ENCODE measurements around the gene ARRB1. TPM values are rescaled to one million over a fixed set of nuclear protein-coding genes. Genes with fewer than 3 reads are reported as not detected.
"Not testable (repeated sequence)": the region's sequence is repeated elsewhere in the genome, so short reads cannot be mapped to it uniquely, and the experiment has no call there.

The ARRB1 gene
- total RNA-seq, 1 donor from 2014 or later: 32.8 TPM

DNA sequence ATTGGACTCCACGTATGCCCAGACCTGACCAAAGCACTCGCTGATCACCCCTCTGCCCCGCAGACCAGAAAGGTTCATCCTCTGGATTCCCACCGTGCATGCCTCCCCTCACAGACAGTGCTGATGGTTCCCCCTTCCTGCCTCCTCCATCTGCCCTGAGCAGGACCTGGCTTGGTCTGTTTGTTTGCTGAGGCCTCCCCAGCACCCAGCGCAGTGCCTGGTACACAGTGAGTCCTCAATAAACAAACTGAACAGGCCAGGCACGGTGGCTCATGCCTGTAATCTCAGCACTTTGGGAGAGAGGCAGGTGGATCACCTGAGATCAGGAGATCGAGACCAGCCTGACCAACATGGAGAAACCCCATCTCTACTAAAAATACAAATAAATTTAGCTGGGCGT lies 24.2 kb upstream of the ARRB1 start:
- Mint-ChIP-seq H3K4me3 (no peak overlapping the region), H3K27ac (no peak overlapping the region), H3K9me3 (peaks cover under 1% of the 10 kb centered on the region), H3K36me3 (no peaks in the 10 kb centered on the region), H3K27me3 (peaks cover 4% of the 10 kb centered on the region), H3K4me1 (ENCODE audit: unreplicated experiment) (peaks cover 11% of the 10 kb centered on the region)
- no peak for DNase-seq (ENCODE audit: extremely low spot score, unreplicated experiment)
- TF ChIP-seq CTCF (conservative IDR thresholded peaks at IDR 0.05): no peak

GRCh38 chr11:75374646-75375045 lies 23.2 kb upstream of the ARRB1 start:
- TF ChIP-seq CTCF (conservative IDR thresholded peaks at IDR 0.05): no peak
- Mint-ChIP-seq H3K36me3 (no peaks in the 10 kb centered on the region), H3K4me1 (ENCODE audit: unreplicated experiment) (peaks cover 7% of the 10 kb centered on the region), H3K27me3 (peaks cover 4% of the 10 kb centered on the region), H3K27ac (no peak overlapping the region), H3K4me3 (no peak overlapping the region), H3K9me3 (no peaks in the 10 kb centered on the region)
- no peak for DNase-seq (ENCODE audit: extremely low spot score, unreplicated experiment)

DNA sequence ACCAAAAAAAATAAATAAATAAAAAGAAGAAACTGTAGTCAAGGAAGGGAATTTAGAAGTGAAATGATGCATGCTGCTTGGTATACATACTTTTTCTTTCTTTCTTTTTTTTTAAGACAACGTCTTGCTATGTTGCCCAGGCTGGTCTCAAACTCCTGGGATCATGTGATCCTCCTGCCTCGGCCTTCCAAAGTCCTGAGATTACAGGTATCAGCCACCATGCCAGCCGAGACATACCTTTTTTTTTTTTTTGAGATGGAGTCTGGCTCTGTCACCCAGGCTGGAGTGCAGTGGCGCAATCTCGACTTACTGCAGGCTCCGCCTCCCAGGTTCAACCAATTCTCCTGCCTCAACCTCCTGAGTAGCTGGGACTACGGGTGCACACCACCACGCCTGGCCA lies 21.7 kb upstream of the ARRB1 start:
- no peak for DNase-seq (ENCODE audit: extremely low spot score, unreplicated experiment)
- no peaks in the 10 kb centered on the region for H3K9me3 Mint-ChIP-seq
- no peak overlapping the region for H3K4me3 Mint-ChIP-seq
- peaks cover 4% of the 10 kb centered on the region for H3K27me3 Mint-ChIP-seq
- H3K4me1 Mint-ChIP-seq (ENCODE audit: unreplicated experiment): peaks cover 7% of the 10 kb centered on the region
- no peak for TF ChIP-seq CTCF (conservative IDR thresholded peaks at IDR 0.05)
- no peak overlapping the region for H3K27ac Mint-ChIP-seq
- no peaks in the 10 kb centered on the region for H3K36me3 Mint-ChIP-seq

- Mint-ChIP-seq H3K27me3 (peaks cover 4% of the 10 kb centered on the region), H3K36me3 (no peaks in the 10 kb centered on the region), H3K9me3 (no peaks in the 10 kb centered on the region), H3K4me3 (peak overlapping the region; percentile 75), H3K27ac (peak overlapping the region; percentile 83), H3K4me1 (ENCODE audit: unreplicated experiment) (peaks cover 7% of the 10 kb centered on the region)
- DNase-seq (ENCODE audit: extremely low spot score, unreplicated experiment): no peak
- TF ChIP-seq CTCF (conservative IDR thresholded peaks at IDR 0.05): no peak
These were observed 20.8 kb upstream of the ARRB1 start for GRCh38 chr11:75371949-75372876.

DNA sequence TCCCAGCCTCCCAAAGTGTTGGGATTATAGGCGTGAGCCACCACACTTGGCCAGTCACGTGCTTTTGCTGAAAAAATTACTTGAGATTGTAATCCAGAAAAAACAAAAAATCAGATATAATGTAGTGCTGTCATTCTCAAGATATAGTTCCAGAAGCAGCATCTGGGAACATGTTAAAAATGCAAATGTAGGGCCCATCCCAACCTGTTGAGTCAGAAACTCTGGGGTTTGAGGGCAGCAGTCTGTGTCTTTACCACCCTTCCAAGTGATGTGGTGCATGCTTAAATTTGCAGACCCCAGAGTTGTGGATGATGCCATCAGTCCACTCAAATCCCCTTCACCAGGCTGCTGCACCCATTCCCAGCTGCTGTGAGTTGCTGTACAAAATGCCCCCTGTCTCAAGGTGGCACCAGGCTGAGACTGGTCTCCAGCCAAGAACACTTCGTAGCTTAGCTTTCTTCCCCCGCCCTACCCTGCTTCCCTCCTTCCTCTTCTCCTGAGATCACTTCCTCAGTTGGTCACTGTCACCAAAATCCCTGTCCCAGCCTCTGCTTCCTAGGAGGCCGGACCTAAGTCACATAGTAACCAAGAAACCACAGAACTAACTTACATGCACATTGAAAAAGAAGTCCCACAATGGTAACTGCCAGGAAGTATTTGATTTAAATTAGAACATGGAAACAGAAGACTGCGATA lies 18.2 kb upstream of the ARRB1 start:
- Mint-ChIP-seq H3K4me3 (no peak overlapping the region), H3K4me1 (ENCODE audit: unreplicated experiment) (peaks cover 7% of the 10 kb centered on the region), H3K9me3 (no peaks in the 10 kb centered on the region), H3K27me3 (peaks cover 4% of the 10 kb centered on the region), H3K27ac (peak overlapping the region; percentile 6), H3K36me3 (no peaks in the 10 kb centered on the region)
- no peak for TF ChIP-seq CTCF (conservative IDR thresholded peaks at IDR 0.05)
- DNase-seq (ENCODE audit: extremely low spot score, unreplicated experiment): no peak

DNA sequence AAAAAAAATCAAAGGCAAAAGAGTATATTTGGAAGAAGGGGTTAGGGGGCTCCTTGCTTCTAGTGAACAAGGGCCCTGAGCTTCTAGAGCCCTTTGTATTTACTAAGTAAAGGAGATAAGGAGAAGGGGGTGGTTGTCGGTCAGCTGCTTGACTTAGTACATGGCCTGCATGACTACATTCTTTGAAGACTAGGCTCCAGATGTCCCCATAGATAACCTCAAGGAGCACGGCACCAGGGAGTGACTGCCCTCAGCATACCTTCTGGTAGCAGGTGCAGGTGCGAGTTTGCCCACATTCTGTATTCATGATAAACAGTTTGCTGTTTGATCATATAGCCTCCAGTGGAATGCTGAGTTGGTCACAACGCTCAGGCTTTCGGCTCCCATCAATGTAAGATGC lies 15.4 kb upstream of the ARRB1 start:
- H3K27me3 Mint-ChIP-seq; H3K36me3 Mint-ChIP-seq; H3K9me3 Mint-ChIP-seq; H3K4me3 Mint-ChIP-seq; H3K27ac Mint-ChIP-seq; DNase-seq (ENCODE audit: extremely low spot score, unreplicated experiment); H3K4me1 Mint-ChIP-seq (ENCODE audit: unreplicated experiment): not testable (repeated sequence)
